A673 (cell line): ENCODE results near the gene TST.

Experiments used
- EZH2 ChIP-seq: fragments of 200-600 bp; sonication (generic); IDR thresholded peaks from 2 replicates; pipeline ENCODE4 v1.6.1; 2017; ENCODE audit warnings: borderline replicate concordance, low read depth, mild to moderate bottlenecking, mixed read lengths, antibody characterized with exemption, low read length; ENCODE audit not compliant: poor library complexity, severe bottlenecking
- TF ChIP-seq, protein P1 (sequence below): fragments of 300-800, 200-600 bp; sonication (generic); conservative IDR thresholded peaks from 2 replicates; pipeline ENCODE4 v1.5.1; 2017; ENCODE audit warnings: low read depth, mild to moderate bottlenecking, antibody characterized with exemption, low read length, moderate library complexity, mixed read lengths

DNA sequence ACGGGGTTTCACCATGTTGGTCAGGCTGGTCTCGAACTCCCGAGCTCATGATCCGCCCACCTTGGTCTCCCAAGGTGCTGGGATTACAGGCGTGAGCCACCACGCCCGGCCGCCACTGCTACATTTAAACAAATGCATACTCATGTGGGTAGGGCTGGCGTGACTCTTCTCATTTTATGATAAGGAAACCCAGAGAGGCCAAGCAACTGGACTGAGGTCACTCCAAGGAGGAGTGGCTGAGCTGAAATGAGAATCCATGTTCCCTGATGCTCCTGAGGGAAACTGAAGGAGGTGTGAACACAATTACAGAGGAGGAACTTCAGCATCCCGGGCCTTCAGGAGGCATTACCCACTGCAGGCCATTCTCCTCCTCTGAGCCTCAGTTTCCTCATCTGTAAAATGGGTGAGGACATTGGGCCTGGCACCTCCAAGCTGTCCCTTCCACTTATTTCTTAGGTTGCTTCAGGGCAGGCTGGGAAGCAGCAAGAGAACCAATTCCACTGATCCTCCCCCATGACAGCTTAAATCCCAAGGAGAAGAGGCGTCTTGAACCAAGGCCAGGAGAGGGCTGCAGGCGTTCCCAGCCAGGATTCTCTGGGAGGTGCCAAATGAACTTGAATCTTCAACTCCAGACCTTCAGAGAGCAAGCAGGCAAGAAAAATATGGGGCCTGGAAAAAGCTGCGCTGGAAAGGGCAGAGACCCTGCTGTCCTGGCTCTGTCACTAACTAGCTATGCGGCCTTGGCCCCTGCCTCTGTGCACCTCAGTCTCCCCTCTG lies 2.9 kb downstream of the TST start:
- TF ChIP-seq, protein P1, sequence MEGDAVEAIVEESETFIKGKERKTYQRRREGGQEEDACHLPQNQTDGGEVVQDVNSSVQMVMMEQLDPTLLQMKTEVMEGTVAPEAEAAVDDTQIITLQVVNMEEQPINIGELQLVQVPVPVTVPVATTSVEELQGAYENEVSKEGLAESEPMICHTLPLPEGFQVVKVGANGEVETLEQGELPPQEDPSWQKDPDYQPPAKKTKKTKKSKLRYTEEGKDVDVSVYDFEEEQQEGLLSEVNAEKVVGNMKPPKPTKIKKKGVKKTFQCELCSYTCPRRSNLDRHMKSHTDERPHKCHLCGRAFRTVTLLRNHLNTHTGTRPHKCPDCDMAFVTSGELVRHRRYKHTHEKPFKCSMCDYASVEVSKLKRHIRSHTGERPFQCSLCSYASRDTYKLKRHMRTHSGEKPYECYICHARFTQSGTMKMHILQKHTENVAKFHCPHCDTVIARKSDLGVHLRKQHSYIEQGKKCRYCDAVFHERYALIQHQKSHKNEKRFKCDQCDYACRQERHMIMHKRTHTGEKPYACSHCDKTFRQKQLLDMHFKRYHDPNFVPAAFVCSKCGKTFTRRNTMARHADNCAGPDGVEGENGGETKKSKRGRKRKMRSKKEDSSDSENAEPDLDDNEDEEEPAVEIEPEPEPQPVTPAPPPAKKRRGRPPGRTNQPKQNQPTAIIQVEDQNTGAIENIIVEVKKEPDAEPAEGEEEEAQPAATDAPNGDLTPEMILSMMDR = no peak
- TF ChIP-seq EZH2 = no peak
